Pancreas (tissue), 10 donors: ENCODE data around the gene CSTA. TPM values are rescaled to one million over a fixed set of nuclear protein-coding genes. Genes with fewer than 3 reads are reported as not detected.

Experiments
- ATAC-seq, 4 donors: fragments of 200-7000 bp; cut with Tn5 transposase; one replicate each; pipeline versions ENCODE4 v1.8.0 to v1.9.1; 2020; ENCODE audit warnings: mild to moderate bottlenecking in 4 of 4, moderate library complexity in 4 of 4
- DNase-seq, 6 donors: peaks; one replicate each; pipeline ENCODE4 v3.0.0-alpha.2; 2020
- FAIRE-seq: peaks from 2 replicates; lab custom pipeline; 2012; peaks lifted over from hg19 to GRCh38; lab: Jason Lieb, UNC
- H3K27ac ChIP-seq, 4 donors: fragments of 200-600 bp; sonication (generic); 1 replicate in 3 of 4; 2 replicates in 1 of 4; pipeline versions ENCODE4 v1.5.0 to v1.8.0; 2020
- H3K27me3 ChIP-seq, 4 donors: fragments of 200-600 bp; one replicate each; pipeline ENCODE4 v1.8.0; 2021
- H3K36me3 ChIP-seq, 3 donors: fragments of 200-600 bp; sonication (generic) in 1 of 3; one replicate each; pipeline versions ENCODE4 v1.5.0 to v1.8.0; 2020 to 2021
- H3K4me1 ChIP-seq, 3 donors: fragments of 200-600 bp; one replicate each; pipeline ENCODE4 v1.8.0; 2021
- H3K4me3 ChIP-seq, 4 donors: fragments of 200-600 bp; sonication (generic) in 2 of 4; one replicate each; pipeline versions ENCODE4 v1.5.0 to v1.8.0; 2020 to 2021
- H3K9me3 ChIP-seq, 4 donors: fragments of 200-600 bp; one replicate each; pipeline ENCODE4 v1.8.0; 2021
- WGBS, 2 donors: extraction: QIAGEN DNeasy Blood & Tissue Kit; methylation state at CpG; one replicate each; pipeline ENCODE4 v1.1.7; 2013; 5-methylcytosine and 5-hydroxymethylcytosine counted together
- intact Hi-C, 3 donors: fragments of 100-400 bp; cut with DNase I; formaldehyde crosslinking; loops; one replicate each; pipeline versions ENCODE4 v1.11.1 to v1.14.2; 2022
- polyA plus RNA-seq, 2 donors: library from polyadenylated mRNA; stranded (reverse); fragments of 200-250 nt; gene quantifications; one replicate each; pipeline ENCODE4 v1.2.3, GENCODE V29; 2013
- total RNA-seq, 6 donors: library from RNA; stranded (reverse); fragmentation: NEBNext Ultra II Directional in 4 of 6; extraction: Animal tissue kit (Norgen Biotek cat#: 25700) in 4 of 6; gene quantifications; one replicate each; pipeline versions ENCODE4 v1.2.1 to v1.2.4, GENCODE V29; 2021 to 2023
- TF ChIP-seq, protein P1 (sequence below), 4 donors: fragments of 200-600 bp; sonication (generic) in 3 of 4; IDR thresholded peaks; one replicate each; pipeline versions ENCODE4 v1.5.0 to v1.8.0; 2021; ENCODE audit warnings: antibody characterized with exemption in 4 of 4
- donor health status: healthy with polysubstance abuse.
- donor health status: DM: no; HTN: no; CAD: no; lungs with moderate emphysema.
- donor health status: DM: no; HTN: no; CAD: no.
- donor health status: control.
- donor health status: control.
- donor health status: Bipolar disorder and iron deficiency.
- donor health status: DM: yes; HTN: yes; CAD: no.
- donor health status: DM: no; HTN: no; CAD: no.
- donor health status: DM: no; HTN: no; CAD: no.
- donor health status: DM: yes; HTN: yes; CAD: no.

Gene CSTA
- total and polyA plus RNA-seq, 8 donors, result 0.63 to 3.7 (median 1.7) TPM; not detected in 2

DNA sequence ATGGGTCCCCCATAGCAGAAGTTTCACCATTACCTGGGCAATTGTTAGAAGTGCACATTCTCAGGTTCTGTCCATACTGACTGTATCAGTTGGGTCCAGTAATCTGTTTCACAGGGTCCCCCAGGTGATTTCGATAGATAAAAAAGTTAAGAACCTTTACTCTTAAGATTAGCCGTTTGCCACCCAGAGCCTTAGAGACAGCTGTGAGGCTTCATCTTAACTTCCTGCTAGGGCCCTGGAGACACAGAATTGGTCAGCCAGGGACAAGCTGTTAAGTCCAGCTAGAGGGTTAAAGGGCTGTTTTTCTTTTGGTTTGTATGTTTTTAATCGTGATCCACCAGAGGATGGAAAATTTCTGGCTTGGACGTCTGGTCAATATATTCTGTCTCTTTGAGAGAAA lies 65.6 kb downstream of the CSTA start:
- no peak for DNase-seq
- FAIRE-seq, result no peak
- Histone ChIP-seq H3K4me1 (peaks cover 42 to 50% (median 47%) of the 10 kb centered on the region in 3 donors), H3K27me3 (no peaks in the 10 kb centered on the region), H3K9me3 (no peaks in the 10 kb centered on the region), H3K4me3 (no peak overlapping the region), H3K27ac (peak overlapping the region in 2 of 4 donors; percentile 64 to 77), H3K36me3 (no peaks in the 10 kb centered on the region)
- WGBS, 2 donors, result 30 to 32% methylated on average over 4 of the region's 4 CpGs
- TF ChIP-seq, protein P1, sequence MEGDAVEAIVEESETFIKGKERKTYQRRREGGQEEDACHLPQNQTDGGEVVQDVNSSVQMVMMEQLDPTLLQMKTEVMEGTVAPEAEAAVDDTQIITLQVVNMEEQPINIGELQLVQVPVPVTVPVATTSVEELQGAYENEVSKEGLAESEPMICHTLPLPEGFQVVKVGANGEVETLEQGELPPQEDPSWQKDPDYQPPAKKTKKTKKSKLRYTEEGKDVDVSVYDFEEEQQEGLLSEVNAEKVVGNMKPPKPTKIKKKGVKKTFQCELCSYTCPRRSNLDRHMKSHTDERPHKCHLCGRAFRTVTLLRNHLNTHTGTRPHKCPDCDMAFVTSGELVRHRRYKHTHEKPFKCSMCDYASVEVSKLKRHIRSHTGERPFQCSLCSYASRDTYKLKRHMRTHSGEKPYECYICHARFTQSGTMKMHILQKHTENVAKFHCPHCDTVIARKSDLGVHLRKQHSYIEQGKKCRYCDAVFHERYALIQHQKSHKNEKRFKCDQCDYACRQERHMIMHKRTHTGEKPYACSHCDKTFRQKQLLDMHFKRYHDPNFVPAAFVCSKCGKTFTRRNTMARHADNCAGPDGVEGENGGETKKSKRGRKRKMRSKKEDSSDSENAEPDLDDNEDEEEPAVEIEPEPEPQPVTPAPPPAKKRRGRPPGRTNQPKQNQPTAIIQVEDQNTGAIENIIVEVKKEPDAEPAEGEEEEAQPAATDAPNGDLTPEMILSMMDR (IDR thresholded peaks at IDR 0.05), result no peak
- intact Hi-C loops, result loop anchor here in 1 of 3 donors (10.0 kb wide), 1 partner anchor 294 kb away; the partner anchor contains the start of gene PARP14
- no peak for ATAC-seq

Other genes with a start within 250 kb of the CSTA start
- gene CASR, start 141.6 kb upstream of the CSTA start, total RNA-seq, result 10 to 100 TPM in 3 of 6 donors, 1 to 10 TPM in 3; 7.6 to 15.5 (median 10.5) TPM
- gene CASR, start 141.6 kb upstream of the CSTA start, polyA plus RNA-seq, result 10 to 100 TPM in 1 of 2 donors, 1 to 10 TPM in 1; 6.9 to 24.6 TPM
- 10 to 100 TPM in 5 of 6 donors, 1 to 10 TPM in 1; 9.3 to 15.2 (median 13.1) TPM for gene MIX23, start 58.0 kb downstream of the CSTA start, total RNA-seq
- gene MIX23, start 58.0 kb downstream of the CSTA start, polyA plus RNA-seq, result 10 to 100 TPM; 28.5 to 28.6 TPM
- gene FAM162A, start 58.9 kb downstream of the CSTA start, total RNA-seq, result 10 to 100 TPM; 32.8 to 60.4 (median 43.9) TPM
- 10 to 100 TPM; 53.1 to 74.3 TPM for gene FAM162A, start 58.9 kb downstream of the CSTA start, polyA plus RNA-seq
- 1 to 10 TPM; 2.6 to 5.4 (median 3.3) TPM for gene WDR5B, start 90.8 kb downstream of the CSTA start, total RNA-seq
- gene WDR5B, start 90.8 kb downstream of the CSTA start, polyA plus RNA-seq, result 1 to 10 TPM; 2.3 to 3.9 TPM
- 10 to 100 TPM; 19.7 to 35.1 (median 25.9) TPM for gene KPNA1, start 189.7 kb downstream of the CSTA start, total RNA-seq
- gene KPNA1, start 189.7 kb downstream of the CSTA start, polyA plus RNA-seq, result 10 to 100 TPM in 1 of 2 donors, 1 to 10 TPM in 1; 5.7 to 12.6 TPM
- 10 to 100 TPM in 5 of 6 donors, 1 to 10 TPM in 1; 8.6 to 22.7 (median 13.3) TPM for gene PARP9, start 239.1 kb downstream of the CSTA start, total RNA-seq
- gene PARP9, start 239.1 kb downstream of the CSTA start, polyA plus RNA-seq, result 10 to 100 TPM; 18.1 to 33.2 TPM
- 10 to 100 TPM; 15.3 to 36.6 (median 21.1) TPM for gene DTX3L, start 239.1 kb downstream of the CSTA start, total RNA-seq
- gene DTX3L, start 239.1 kb downstream of the CSTA start, polyA plus RNA-seq, result 1 to 10 TPM; 7.4 to 8.3 TPM